Measurements from ENCODE around the gene ARPC1A.

Gene ARPC1A

GRCh38 chr7:99390941-99391602 is 65.4 kb downstream of the ARPC1A start:
- DNase-seq: no peak

DNA sequence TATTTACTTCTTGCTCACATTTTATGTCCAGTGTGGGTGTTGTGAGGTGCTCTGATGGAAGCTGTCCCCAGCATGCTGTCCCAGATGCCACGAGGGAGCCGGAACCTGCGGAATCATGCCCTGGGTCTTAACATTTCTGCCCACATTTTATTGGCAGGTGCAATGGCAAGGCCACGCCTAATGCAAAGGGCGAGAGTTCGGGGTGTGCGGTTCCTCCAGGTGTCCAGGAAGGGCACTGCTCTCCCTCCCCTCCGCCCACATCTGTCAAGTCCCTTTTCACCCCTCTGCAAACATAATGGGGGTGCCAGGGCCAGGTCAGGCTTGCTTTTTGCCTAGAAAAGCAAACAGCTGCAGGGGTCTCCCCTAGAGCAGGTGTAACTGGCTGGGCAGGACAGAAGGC is 66.3 kb downstream of the ARPC1A start:
- DNase-seq: no peak

GRCh38 chr7:99392659-99393354 is 67.1 kb downstream of the ARPC1A start:
- peak; percentile 89 for DNase-seq

DNA sequence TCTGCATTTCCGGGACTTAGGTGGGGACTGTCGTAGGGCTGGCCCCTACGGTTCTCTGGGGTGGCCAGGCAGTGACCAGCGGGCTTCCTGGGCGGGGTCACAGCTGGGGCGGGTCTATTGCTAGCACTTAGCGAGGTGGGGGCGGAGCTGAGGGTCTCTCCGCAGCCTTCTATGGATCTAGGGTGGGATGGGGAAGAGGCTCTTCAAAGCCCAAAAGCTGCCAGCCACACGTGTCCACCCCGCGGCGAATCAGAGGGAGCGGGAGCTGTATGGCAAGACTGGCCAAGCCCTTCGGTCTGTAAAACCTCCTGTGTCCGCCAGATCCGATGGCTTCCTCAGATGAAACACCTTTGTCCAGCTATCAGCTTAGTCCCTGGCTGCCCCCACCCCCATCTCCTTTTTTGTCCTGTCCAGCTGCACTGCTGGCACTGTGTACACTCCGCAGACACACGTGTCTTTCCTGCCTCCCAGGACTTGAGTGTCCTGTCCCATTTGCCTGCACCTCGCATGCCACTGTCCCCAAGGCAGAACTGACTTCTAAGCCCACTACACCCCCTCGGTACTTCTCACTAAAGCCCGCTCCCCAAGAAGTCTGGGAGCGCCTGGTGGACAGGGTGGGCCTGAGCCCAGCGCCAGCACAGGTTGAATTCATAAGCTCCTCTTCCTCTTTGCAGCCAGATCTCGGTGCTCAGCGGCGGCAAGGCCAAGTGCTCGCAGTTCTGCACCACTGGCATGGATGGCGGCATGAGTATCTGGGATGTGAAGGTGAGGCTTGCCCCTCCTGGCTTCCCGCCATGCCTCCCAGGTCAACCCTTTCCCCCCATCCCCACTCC is 67.9 kb downstream of the ARPC1A start:
- DNase-seq: no peak

DNA sequence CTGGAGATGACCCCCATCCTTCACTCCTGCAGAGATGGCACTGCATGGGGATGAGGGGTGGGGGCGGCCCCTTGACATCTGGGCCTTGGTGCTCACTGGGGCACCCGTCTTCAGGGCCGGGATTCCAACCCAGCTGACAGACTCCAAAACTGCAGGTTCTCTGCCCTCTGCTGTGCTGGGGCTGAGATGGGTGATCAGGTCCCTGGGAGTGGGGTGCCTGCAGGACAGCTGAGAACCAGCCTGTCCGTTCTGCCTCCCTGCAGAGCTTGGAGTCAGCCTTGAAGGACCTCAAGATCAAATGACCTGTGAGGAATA is 68.4 kb downstream of the ARPC1A start:
- DNase-seq: no peak

DNA sequence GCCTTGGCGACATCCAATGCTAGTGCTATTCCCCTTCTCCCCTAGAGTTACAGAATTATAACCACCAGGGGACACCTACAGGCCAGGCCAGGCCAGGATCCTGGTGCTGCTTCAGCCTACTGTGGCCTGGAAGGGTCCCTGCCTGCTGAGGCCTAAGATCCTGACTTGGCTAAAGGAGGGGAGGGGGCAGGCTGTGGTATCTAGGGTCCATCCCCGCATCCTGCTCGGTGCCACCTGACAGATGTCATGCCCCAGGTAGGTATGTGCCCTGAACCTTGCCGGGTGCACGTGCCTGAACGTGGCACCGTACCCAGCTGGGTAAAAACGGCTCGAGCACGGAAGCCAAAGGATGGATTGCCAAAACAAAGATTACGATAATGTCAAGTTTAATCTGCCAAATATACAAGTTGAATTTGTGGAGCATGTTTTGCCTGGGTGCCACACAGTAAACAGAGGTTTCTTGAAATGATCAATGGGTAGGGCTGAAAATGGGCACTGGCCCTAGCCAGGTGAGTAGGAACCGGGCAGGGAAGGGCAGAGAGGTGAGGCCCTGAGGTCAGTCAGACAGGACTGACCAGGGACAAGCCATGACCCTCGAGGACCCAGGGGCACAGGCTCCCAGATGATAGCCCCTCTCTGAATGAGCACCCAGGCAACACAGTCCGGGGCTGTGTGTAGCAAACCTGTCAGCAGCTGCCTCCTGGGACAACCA is 70.1 kb downstream of the ARPC1A start:
- DNase-seq: no peak

GRCh38 chr7:99396418-99397296 is 71.0 kb downstream of the ARPC1A start:
- no peak for DNase-seq

DNA sequence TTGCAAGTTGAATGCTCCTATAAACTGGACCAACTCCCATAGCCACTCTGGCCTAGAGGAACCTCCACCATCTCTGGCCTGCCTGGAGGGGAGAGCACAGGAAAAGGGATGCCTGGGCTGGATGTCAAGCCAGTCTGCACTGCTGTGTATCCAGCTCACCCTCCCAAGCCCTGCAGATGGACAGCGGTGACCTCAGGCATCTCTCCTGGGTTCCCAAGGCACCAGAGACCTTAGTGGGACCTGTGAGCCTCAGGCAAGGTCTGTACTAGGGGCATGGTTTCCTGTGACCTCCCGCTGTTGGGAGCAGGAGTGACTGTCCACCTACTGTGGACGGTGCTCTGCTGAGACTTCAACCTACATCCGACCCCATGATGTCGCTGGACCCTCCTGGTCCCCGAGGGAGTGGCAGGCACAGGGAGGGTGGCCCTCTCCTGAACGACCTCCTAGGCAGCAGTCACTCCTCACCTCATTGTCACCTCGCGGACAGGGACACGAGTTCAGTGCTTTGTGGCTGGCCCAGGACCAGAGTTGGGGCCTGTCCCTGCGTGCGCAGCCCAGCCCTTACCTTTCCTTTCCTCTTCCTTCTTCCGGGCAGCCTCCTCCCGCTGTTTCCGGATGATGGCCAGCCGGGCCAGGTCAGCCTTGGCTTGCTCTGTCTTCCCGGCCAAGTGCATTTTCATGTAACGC is 71.7 kb downstream of the ARPC1A start:
- DNase-seq: no peak

DNA sequence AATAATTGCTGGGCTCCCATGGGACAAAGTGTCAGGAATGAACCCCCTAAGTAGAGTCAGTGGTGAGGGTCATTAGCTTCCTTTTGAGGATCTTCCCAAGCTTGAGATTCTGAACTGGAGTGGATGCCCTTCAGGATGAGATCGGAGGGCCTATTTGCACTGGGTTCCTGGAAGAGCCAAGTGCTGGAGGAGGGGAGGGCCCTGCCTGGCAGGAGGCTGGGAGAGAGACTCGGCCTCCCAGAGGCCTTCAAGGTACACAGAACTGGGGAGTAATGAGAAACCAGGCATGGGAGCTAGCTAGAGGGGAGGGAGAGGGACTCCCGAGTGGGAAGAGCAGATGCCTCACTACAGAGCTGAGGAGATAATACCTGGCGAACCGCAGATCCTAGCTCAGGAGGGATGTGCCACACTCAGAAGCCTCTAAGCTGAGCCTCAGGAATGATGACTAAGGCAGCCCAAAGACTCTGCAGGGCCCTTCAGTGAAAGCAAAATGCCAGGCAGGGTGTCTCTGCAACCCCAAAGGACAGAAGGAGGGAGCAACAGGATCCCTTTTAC is 73.3 kb downstream of the ARPC1A start:
- no peak for DNase-seq

- no peak for DNase-seq
Observed at GRCh38 chr7:99399597-99399996, 73.9 kb downstream of the ARPC1A start.

GRCh38 chr7:99402854-99403253 is 77.2 kb downstream of the ARPC1A start:
- DNase-seq: no peak

DNA sequence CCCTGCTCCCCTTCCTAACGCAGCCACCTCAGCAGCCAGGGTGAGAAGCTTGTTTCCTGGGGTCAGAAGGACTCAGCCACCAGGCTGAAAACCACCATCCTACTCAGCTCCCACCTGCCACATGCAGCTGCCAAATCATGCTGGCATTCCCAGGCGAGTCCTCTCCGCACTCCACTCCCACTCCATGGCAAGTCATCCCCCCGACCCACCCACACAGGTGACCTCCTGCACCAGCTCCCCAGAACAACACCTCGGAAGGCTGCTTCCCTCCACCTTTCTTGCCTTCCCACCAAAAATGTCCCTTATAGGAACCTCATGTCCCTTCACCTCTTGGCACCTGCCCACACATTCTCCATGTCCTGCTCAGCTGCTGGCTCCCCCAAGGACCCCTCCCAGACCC is 78.1 kb downstream of the ARPC1A start:
- DNase-seq: no peak

- DNase-seq: no peak
Observed at GRCh38 chr7:99404235-99404976, 78.7 kb downstream of the ARPC1A start.

DNA sequence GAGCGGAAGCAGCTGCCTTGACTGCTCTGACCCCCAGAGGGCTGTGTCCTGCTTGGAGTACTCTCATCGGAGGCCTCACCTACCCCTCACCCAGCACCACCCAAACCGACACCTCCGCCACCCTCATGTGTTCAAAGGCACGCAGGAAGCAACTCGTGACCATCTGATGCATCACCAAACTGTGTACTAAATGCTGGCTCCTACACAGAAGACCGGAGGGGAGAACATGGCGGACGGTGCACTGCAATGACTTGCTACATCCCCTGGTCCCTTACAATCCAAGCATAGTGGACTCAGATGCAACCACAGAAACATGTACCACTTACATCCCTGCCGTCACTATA is 79.3 kb downstream of the ARPC1A start:
- no peak for DNase-seq

GRCh38 chr7:99406557-99406956 is 80.9 kb downstream of the ARPC1A start:
- DNase-seq: no peak

DNA sequence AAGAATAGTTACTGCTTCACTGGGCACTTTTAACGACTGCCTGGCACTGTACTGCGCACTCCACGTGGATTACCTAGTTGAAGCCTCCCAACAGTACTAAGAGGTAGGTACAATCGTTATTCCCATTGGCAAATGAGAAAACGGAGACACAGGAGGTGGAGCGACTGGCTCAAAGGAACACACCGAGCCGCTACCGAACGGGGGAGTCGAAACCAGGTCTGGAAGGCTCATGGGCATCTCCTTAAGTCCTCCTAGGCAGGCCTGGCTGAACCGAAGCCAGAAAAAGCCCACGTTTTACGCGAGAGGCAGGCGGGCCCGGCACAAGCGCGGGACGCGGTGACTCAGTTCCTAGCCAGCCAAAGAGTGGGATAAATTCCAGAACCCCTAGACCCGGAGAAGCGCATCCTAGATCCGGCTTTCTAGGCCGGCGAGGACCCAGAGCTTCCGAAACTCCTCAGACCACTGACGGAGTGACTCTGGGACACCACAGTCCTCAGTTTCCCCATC is 82.2 kb downstream of the ARPC1A start:
- DNase-seq: peak in 1 of 2 donors; percentile 29

DNA sequence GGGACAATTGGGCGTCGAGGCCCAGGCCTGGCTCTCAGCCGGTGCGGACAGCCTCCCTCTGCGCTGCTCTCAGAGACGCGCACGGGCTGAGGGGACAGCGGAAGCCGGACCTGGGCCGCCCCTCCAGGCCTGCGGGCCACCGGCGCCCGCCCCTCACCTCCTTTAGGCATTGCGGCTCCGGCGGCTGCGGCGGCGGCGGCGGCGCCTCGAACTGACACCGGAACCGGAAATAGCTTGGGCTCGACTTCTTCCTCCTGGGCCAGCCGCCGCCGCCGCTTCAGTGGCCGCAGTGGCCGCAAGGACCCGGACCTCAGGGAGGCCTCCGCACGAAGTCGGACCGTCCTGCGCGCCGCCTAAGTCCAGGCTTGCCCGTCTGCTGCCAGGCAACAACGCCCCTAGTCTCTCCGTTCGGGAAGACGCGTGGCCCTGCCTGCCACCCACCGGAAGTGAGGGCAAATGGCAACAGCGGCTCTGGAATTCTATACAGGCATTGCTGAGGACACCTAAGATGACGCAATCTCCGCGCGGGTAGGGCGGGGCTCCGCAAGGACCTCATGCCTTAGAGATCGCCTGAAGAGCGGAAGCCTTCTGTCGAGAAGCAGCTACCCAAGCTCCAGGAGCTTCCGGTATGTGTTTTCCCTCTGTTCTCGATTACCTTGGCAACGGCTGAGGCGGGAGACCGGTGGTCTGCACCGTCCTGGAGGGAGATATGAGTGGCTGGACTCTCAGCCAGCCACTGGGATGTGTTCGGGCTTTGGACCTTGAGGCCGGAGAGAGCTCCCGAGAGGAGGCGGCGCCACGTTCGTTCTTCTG is 82.9 kb downstream of the ARPC1A start, which contains the start of the genes BUD31 and PDAP1:
Gene BUD31 (plus strand): TSS at position 591 of the 813 bp plus-strand sequence. CDS start 2,124 bp downstream, outside the sequence.
Gene PDAP1 (minus strand): TSS at position 219 of the 813 bp plus-strand sequence. CDS start 49 bp downstream, at position 170.
- DNase-seq: peak; percentile 94 to 97

- no peak for DNase-seq
Observed at GRCh38 chr7:99409192-99409572, 83.5 kb downstream of the ARPC1A start.

DNA sequence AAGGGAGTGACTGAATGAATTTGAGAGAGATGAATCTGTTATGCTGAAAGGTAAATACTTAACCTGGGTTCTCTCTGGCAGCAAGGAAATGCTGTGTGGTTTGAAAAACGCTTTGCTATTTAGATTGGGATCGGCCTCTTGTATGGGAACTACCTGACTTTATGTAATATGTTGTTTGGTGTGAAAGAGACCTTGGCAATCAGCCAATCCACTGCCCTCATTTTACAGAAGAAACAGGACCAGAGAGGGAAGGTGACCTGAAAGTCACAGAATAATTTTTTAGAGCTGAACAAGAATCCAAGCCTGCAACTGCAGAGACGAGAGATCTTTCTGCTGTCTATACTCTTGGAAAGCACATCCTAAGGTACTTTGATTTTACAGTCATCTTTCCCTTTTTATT is 84.1 kb downstream of the ARPC1A start:
- peak in 1 of 2 donors; percentile 31 for DNase-seq

All from CD4-positive, alpha-beta T cell treated with Interleukin-1 beta for 1 hour (primary cell).